GM13976 (cell line): ENCODE data around the gene UBTF.

Experiments used
- DNase-seq: peaks from one replicate; pipeline ENCODE4 v3.0.0; 2012; ENCODE audit warnings: low spot score
- in situ Hi-C: fragments of 300-500 bp; cut with MboI; formaldehyde crosslinking; loops from one replicate; pipeline ENCODE4 v1.12.0; 2022; ENCODE audit warnings: low sequenced_read_pairs, mixed read lengths, inconsistent platforms; ENCODE audit not compliant: unreplicated experiment
- TF ChIP-seq, protein P1 (sequence below): IDR thresholded peaks from 2 replicates; pipeline ENCODE4 v1.5.1; 2012; ENCODE audit warnings: borderline replicate concordance, mild to moderate bottlenecking; ENCODE audit not compliant: insufficient read depth; ENCODE audit errors: extremely low read depth, missing control alignments, control extremely low read depth

UBTF gene

DNA sequence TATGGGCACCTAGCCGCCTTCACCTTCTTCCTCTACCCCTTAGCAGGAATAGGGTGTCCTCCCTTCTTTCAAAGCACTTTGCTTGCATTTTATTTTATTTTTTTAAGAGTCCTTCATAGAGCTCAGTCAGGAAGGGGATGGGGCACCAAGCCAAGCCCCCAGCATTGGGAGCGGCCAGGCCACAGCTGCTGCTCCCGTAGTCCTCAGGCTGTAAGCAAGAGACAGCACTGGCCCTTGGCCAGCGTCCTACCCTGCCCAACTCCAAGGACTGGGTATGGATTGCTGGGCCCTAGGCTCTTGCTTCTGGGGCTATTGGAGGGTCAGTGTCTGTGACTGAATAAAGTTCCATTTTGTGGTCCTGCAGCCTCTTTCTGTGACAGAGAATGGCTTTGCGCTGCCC lies 28.1 kb downstream of the UBTF start:
- TF ChIP-seq, protein P1, sequence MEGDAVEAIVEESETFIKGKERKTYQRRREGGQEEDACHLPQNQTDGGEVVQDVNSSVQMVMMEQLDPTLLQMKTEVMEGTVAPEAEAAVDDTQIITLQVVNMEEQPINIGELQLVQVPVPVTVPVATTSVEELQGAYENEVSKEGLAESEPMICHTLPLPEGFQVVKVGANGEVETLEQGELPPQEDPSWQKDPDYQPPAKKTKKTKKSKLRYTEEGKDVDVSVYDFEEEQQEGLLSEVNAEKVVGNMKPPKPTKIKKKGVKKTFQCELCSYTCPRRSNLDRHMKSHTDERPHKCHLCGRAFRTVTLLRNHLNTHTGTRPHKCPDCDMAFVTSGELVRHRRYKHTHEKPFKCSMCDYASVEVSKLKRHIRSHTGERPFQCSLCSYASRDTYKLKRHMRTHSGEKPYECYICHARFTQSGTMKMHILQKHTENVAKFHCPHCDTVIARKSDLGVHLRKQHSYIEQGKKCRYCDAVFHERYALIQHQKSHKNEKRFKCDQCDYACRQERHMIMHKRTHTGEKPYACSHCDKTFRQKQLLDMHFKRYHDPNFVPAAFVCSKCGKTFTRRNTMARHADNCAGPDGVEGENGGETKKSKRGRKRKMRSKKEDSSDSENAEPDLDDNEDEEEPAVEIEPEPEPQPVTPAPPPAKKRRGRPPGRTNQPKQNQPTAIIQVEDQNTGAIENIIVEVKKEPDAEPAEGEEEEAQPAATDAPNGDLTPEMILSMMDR, result no peak
- in situ Hi-C loops, result no loop called here
- no peak for DNase-seq

DNA sequence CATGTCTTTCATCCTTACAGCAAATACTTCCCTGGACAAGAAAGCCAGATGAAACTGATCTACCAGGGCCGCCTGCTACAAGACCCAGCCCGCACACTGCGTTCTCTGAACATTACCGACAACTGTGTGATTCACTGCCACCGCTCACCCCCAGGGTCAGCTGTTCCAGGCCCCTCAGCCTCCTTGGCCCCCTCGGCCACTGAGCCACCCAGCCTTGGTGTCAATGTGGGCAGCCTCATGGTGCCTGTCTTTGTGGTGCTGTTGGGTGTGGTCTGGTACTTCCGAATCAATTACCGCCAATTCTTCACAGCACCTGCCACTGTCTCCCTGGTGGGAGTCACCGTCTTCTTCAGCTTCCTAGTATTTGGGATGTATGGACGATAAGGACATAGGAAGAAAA lies 29.0 kb downstream of the UBTF start:
- no peak for DNase-seq
- TF ChIP-seq, protein P1, result no peak
- in situ Hi-C loops, result no loop called here

DNA sequence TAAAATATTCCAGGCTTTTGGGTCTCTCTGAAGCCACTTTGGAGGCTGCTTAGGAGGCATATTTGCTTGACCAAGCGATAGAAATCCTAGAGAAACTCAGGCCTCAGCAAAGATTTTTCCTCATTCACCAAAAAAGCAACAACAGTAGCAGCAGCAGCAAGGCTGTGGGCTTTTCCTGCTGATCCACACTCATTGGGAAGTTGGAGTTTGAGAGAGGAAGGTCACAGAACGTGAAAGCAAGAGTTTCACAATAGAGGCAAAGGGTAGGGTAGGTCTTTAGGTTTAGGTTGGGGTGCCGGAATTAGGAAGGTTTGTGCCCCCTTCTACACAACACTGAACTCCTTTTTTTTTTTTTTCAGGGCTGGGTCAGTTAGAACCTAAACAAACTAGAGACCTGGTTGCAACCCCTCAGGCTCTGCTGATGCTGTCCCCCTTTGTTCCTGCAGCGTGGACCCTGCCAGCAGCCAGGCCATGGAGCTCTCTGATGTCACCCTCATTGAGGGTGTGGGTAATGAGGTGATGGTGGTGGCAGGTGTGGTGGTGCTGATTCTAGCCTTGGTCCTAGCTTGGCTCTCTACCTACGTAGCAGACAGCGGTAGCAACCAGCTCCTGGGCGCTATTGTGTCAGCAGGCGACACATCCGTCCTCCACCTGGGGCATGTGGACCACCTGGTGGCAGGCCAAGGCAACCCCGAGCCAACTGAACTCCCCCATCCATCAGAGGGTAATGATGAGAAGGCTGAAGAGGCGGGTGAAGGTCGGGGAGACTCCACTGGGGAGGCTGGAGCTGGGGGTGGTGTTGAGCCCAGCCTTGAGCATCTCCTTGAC lies 30.7 kb downstream of the UBTF start:
- in situ Hi-C loops, result no loop called here
- TF ChIP-seq, protein P1, result no peak
- DNase-seq, result no peak

DNA sequence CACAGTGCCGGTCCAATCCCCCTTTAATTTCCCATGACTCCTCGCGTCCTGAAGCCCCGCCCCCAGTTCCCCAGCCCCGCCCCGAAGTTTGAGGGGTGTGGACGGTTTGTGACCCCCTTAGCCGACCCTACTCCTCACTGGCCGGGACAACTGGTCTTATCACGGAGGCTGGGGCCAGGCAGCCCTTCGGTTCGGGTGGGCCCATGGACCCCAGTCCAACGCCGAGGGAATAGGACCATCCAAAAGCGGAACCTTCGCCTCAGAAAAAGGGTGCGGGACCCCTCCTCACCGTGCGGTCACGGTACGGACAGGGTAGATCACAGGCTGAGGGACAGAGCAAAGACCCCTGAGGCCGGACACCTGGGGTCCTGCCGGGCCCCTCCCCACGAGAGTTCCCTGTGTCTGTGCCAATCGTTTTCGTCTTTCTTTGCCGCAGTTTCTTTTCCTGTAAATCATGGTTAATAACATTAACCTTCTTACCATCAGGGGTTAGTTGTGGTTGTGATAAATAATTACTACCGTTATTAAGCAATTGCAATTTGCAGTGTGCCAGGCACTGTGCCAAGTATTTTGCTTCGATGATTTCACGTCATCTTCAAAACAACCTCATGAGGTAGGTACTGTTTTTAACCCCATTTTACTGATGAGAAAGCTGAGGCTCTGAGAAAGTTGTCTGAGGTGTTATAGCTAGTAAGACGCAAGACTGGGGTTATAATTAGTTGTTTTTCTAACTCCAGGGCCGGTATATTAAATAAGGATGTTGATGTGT lies 32.2 kb downstream of the UBTF start:
- TF ChIP-seq, protein P1, result no peak
- DNase-seq, result no peak
- in situ Hi-C loops, result no loop called here

DNA sequence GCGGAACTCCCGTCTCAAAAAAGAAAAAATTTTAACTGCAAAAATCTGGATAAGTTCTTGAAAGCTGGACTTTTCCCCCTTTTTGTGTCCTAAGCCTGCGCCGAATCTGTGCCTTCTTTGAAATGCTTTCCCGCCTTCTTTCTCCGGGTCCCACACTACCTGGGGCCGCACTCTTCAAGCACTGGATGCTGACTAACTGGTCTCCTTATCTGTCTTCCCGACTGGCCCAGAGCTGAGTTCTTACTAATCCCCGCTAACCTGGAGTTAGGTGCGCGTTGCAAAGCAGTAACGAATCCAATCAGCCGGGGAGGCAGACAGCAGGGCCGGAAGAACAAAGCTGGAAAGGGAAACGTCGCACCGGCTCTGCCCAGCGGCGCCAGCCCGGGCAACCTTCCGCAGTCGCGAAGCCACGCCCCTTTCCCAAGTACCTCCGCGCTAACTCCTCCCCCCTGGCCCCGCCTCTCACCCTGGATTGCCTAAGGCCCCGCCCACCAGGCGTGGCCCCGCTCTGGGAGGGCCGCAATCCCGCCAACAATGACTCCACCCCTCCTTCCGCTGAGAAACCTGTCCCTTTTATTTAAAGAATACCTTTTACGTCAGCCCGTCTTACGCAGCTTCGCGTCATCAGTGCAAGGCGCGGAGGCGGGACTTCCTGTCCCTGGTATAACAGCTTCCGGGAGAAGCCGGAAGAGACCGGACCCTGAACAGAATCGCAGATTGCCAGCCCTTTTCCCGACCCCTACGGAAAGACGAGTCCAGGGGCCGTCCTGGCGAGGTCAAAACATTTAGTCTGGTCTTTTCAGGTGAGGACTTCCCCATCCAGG lies 33.0 kb downstream of the UBTF start, which contains the start of gene TMUB2:
TSS of gene TMUB2 (plus strand) at position 666 of the 824 bp plus-strand sequence. CDS start 737 bp downstream, outside the sequence.
- in situ Hi-C loops, result no loop called here
- TF ChIP-seq, protein P1, result no peak
- peak; percentile 100 for DNase-seq

DNA sequence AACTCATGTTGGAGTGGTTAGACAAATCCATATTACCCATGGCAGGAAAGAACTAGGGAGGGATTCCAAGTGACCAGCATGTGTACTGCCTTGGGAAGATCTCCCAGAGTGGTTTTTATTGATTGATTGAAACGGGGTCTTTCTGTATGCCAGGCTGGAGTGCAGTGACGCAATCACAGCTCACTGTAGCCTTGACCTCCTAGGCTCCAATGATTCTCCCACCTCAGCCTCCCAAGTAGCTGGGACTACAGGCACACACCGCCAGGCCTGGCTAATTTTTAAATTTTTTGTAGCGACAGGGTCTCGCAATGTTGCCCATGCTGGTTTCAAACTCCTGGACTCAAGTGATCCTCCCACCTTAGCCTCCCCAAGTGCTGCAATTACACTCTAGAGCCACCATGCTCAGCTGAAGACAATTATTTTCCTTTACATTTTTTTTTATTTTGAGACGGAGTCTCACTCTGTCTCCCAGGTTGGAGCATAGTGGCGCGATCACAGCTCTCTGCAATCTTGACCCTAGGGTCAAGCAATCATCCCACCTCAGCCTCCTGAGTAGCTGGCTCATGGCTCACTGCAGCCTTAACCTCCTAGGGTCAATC lies 35.2 kb downstream of the UBTF start:
- in situ Hi-C loops, result no loop called here
- TF ChIP-seq, protein P1, result no peak
- no peak for DNase-seq
